ENCODE measurements around the gene FAM219B.

FAM219B gene

GRCh38 chr15:74857671-74858368, 48.8 kb downstream of the FAM219B start:
- TF ChIP-seq, protein P1, sequence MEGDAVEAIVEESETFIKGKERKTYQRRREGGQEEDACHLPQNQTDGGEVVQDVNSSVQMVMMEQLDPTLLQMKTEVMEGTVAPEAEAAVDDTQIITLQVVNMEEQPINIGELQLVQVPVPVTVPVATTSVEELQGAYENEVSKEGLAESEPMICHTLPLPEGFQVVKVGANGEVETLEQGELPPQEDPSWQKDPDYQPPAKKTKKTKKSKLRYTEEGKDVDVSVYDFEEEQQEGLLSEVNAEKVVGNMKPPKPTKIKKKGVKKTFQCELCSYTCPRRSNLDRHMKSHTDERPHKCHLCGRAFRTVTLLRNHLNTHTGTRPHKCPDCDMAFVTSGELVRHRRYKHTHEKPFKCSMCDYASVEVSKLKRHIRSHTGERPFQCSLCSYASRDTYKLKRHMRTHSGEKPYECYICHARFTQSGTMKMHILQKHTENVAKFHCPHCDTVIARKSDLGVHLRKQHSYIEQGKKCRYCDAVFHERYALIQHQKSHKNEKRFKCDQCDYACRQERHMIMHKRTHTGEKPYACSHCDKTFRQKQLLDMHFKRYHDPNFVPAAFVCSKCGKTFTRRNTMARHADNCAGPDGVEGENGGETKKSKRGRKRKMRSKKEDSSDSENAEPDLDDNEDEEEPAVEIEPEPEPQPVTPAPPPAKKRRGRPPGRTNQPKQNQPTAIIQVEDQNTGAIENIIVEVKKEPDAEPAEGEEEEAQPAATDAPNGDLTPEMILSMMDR (IDR thresholded peaks at IDR 0.05; ENCODE audit: low read depth, low read length, missing control alignments): no peak
- DNase-seq (ENCODE audit: low read depth): no peak
- H3K4me3 ChIP-seq (ENCODE audit: low read depth, low read length): no peak overlapping the region; the same call in 1 of the 2 replicates

- no peak overlapping the region; the same call in 1 of the 2 replicates for H3K4me3 ChIP-seq (ENCODE audit: low read depth, low read length)
- TF ChIP-seq, protein P1 (IDR thresholded peaks at IDR 0.05; ENCODE audit: low read depth, low read length, missing control alignments): no peak
- DNase-seq (ENCODE audit: low read depth): peak; percentile 77
Observed at GRCh38 chr15:74857082-74857655, 49.5 kb downstream of the FAM219B start.

DNA sequence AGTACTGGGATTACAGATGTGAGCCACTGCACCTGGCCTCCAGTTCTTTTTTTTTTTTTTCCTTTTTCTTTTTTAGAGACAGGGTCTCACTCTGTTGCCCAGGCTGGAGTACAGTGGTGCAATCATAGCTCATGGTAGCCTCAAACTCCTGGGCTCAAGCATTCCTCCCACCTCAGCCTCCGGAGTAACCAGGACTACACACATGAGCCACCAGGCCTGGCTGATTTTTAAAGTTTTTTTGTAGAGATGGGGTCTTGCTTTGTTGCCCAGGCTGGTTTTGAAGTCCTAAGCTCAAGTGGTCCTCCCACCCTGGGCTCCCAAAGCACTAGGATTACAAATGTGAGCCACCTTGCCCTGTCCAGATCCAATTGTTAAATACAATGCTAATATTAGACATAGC, 50.1 kb downstream of the FAM219B start:
- no peak for DNase-seq (ENCODE audit: low read depth)
- TF ChIP-seq, protein P1 (IDR thresholded peaks at IDR 0.05; ENCODE audit: low read depth, low read length, missing control alignments): no peak

DNA sequence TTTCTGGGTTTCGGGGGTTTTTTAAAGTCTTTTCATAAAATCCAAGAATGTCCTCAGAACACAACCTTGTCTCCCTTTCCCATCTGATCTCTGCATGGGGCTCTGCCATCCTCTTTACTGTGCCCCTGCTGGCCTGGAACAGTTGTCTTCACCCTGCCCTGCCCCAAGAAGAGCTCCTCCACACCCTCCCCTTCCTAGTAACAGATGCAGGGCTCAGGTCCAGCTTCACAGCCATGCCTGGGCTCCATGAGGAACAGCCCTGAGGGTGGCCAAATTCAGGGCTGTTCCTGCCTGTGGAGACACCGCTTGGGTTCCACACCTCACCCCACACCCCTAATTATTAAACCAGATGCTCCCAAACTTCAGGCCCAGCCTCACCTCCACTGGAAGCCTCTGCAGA, 50.8 kb downstream of the FAM219B start:
- no peak overlapping the region for H3K4me3 ChIP-seq (ENCODE audit: low read depth, low read length)
- DNase-seq (ENCODE audit: low read depth): no peak
- TF ChIP-seq, protein P1 (IDR thresholded peaks at IDR 0.05; ENCODE audit: low read depth, low read length, missing control alignments): no peak

More for the DNA sequence above, 50.1 kb downstream of the FAM219B start:
- no peak overlapping the region for H3K4me3 ChIP-seq (ENCODE audit: low read depth, low read length)

DNA sequence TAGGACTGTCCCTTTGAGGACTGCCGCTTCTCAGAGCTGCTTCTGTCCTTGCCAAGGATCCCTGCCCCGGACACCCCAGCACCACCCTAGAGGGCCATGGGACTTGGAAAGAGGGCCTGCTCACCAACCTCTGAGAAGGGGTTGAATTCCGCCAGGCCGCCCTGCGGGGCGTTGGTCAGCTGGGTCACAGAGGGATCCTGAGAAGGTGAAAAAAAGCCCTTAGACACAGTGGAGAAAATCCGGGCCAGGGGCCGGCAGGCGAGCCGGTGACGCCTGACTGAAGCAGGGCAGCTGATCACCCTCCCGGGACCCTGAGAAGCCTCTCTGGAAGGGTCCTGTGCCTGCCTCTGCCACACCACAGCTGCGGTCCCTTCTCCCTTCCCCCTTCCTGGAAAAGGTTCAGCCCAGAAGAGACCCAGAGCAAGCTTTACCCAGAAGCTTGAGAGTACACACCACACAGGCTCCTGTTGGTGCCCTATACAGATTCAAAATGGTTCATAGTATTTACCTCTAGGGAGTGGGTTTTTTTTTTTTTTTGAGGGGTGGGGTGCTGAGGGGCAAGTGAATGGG, 52.1 kb downstream of the FAM219B start:
- no peak overlapping the region for H3K4me3 ChIP-seq (ENCODE audit: low read depth, low read length)
- TF ChIP-seq, protein P1 (IDR thresholded peaks at IDR 0.05; ENCODE audit: low read depth, low read length, missing control alignments): no peak
- DNase-seq (ENCODE audit: low read depth): no peak

DNA sequence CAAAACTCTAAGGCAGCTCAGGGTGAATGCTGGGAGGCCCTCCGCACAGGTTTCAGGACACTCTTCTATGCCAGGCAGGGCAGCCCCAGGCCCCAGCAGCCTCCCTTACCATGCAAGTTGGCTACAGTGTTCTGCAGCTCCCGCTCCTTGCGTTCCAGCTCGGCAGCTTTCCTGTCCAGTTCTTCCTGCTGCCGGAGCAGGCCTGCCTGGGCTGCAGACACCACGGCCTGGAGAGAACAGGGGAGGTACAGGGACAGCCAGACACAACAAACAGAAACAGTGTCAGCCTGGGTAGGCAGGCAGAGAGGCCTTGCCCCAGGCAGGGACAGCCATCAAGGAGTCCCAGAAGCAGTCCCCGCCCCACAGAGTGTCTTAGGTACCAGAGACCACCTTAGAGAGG, 54.7 kb downstream of the FAM219B start:
- DNase-seq (ENCODE audit: low read depth): no peak
- TF ChIP-seq, protein P1 (IDR thresholded peaks at IDR 0.05; ENCODE audit: low read depth, low read length, missing control alignments): no peak
- H3K4me3 ChIP-seq (ENCODE audit: low read depth, low read length): no peak overlapping the region

Data from GM12864 (cell line).